ENCODE measurements around the gene SSH3.

SSH3 gene

DNA sequence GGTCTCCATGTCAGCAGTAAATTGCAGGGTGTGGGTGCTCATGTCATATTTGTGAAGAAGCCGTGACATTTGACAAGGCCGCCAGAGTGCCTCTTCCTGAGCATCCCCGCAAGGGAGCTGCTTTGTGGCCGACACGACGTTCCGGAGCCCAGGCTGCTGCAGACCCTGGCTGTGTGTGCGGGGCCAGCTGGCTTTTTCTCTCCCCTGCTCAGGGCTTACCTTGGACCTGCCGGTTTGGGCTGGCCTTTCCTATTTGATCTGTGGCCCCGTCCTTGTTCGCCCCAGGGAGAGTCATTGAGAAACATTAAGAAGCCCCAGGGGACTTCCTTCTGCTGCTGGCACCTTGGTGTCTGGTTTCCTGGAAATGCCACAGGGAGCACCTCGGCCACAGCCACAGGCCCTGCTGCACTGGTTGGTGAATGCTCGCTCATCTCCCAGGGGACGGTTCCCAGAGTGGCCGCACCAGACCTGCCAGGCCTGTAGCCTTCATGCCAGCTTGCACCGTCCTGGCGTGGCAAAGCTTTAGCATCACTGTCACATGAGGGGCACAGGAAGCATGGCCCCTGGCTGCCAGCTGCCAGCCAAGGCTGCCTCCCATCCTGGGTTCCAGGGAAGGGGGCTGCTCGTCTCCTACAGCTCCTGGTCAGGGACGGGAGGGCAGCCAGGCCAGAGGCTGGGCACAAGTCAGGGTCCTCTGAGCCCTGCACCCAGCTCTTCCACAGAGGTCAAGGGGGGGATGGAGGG, 31.6 kb upstream of the SSH3 start:
- H3K27me3 ChIP-seq (ENCODE audit: low read depth, low read length): no peaks in the 10 kb centered on the region
- H3K27ac ChIP-seq (ENCODE audit: low read length): peak overlapping the region; percentile 4; the same call in 1 of the 2 replicates
- peaks cover 46% of the 10 kb centered on the region for H3K36me3 ChIP-seq (replicated peaks; ENCODE audit: low read depth, low read length)
- peaks cover 99% of the 10 kb centered on the region for H3K79me2 ChIP-seq (ENCODE audit: low read length)
- no peaks in the 10 kb centered on the region for H3K9me3 ChIP-seq (ENCODE audit: insufficient read depth, low read length)
- H3K4me1 ChIP-seq (ENCODE audit: low read length): peaks cover 63% of the 10 kb centered on the region
- no peak overlapping the region for H3K4me3 ChIP-seq (ENCODE audit: low read length)
- H3K9ac ChIP-seq (ENCODE audit: low read length): no peak overlapping the region; the same call in 1 of the 2 replicates
- peaks cover 59% of the 10 kb centered on the region for H4K20me1 ChIP-seq (ENCODE audit: insufficient read depth, low read length)
- peak overlapping the region; percentile 21 for H3K4me2 ChIP-seq (ENCODE audit: low read length)
- TF ChIP-seq CTCF (IDR thresholded peaks at IDR 0.05; ENCODE audit: low read depth, low read length): no peak
- no peak for TF ChIP-seq EZH2phosphoT487 (IDR thresholded peaks at IDR 0.05; ENCODE audit: low read depth)
- no peak overlapping the region for H2AFZ ChIP-seq (ENCODE audit: low read depth, low read length)

DNA sequence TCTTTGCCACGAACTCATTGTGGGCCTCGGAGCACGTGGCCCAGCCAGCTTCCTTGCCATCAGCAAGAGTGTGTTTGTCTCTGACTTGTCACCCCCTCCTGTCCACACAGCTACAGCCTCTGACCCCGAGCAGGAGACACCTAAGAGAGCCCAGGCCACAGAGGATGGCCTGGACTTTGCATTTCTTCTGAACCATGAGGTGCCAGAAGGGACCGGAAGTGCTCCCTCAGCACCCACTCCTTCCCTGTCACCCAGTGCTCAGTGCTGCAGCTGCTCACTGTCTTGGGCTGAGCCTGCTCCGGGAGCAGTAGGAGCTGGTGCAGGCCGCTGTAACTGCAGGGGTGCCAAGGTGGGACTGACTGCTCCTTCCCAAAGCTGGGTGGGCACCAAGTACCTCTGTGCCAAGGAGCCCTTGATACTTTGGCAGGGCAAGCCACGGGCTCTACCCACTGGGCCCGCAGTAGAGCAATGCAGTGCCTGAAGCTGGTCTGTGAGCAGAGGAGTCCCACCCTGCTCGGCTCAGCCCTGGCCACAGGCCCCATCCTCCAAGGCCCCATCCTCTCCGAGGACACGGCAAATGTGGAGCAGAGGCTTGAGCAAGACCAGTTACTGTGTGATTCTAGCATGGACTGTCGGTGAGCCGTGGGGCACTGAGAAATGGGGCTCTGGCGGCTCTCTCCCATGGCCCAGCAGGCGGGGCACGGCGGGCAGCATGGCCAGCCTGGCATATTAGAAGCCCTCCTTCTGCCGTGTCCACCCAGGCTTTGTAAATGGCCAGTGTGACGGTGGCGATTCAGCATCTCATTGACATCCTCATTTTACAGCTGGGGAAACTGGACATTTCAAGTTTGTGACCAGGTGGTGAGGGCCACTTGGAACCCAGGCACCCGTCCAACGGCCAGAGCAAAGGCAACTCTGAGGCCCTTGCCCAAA, 30.7 kb upstream of the SSH3 start:
- no peak overlapping the region for H2AFZ ChIP-seq (ENCODE audit: low read depth, low read length)
- peaks cover 59% of the 10 kb centered on the region for H4K20me1 ChIP-seq (ENCODE audit: insufficient read depth, low read length)
- no peak overlapping the region for H3K9ac ChIP-seq (ENCODE audit: low read length)
- no peaks in the 10 kb centered on the region for H3K9me3 ChIP-seq (ENCODE audit: insufficient read depth, low read length)
- peaks cover 96% of the 10 kb centered on the region for H3K79me2 ChIP-seq (ENCODE audit: low read length)
- peaks cover 68% of the 10 kb centered on the region for H3K4me1 ChIP-seq (ENCODE audit: low read length)
- H3K27ac ChIP-seq (ENCODE audit: low read length): peak overlapping the region; percentile 4; the same call in 1 of the 2 replicates
- no peak overlapping the region for H3K4me3 ChIP-seq (ENCODE audit: low read length)
- no peaks in the 10 kb centered on the region for H3K27me3 ChIP-seq (ENCODE audit: low read depth, low read length)
- no peak for TF ChIP-seq CTCF (IDR thresholded peaks at IDR 0.05; ENCODE audit: low read depth, low read length)
- no peak for TF ChIP-seq EZH2phosphoT487 (IDR thresholded peaks at IDR 0.05; ENCODE audit: low read depth)
- peaks cover 42% of the 10 kb centered on the region for H3K36me3 ChIP-seq (replicated peaks; ENCODE audit: low read depth, low read length)
- H3K4me2 ChIP-seq (ENCODE audit: low read length): peak overlapping the region; percentile 21; the same call in 1 of the 2 replicates

- no peaks in the 10 kb centered on the region for H3K9me3 ChIP-seq (ENCODE audit: insufficient read depth, low read length)
- H3K27ac ChIP-seq (ENCODE audit: low read length): no peak overlapping the region
- TF ChIP-seq CTCF (IDR thresholded peaks at IDR 0.05; ENCODE audit: low read depth, low read length) (no peak), EZH2phosphoT487 (IDR thresholded peaks at IDR 0.05; ENCODE audit: low read depth) (no peak)
- peaks cover 70% of the 10 kb centered on the region for H3K4me1 ChIP-seq (ENCODE audit: low read length)
- H4K20me1 ChIP-seq (ENCODE audit: insufficient read depth, low read length): peaks cover 58% of the 10 kb centered on the region
- H3K4me3 ChIP-seq (ENCODE audit: low read length): no peak overlapping the region
- no peak overlapping the region for H3K4me2 ChIP-seq (ENCODE audit: low read length)
- no peak overlapping the region for H3K9ac ChIP-seq (ENCODE audit: low read length)
- H2AFZ ChIP-seq (ENCODE audit: low read depth, low read length): no peak overlapping the region
- peaks cover 42% of the 10 kb centered on the region for H3K36me3 ChIP-seq (replicated peaks; ENCODE audit: low read depth, low read length)
- H3K79me2 ChIP-seq (ENCODE audit: low read length): peaks cover 98% of the 10 kb centered on the region
- no peaks in the 10 kb centered on the region for H3K27me3 ChIP-seq (ENCODE audit: low read depth, low read length)
These were observed 29.9 kb upstream of the SSH3 start for GRCh38 chr11:67273260-67273990.
